Neural cell (in vitro differentiated cells): ENCODE results near the gene CYBB. TPM values are rescaled to one million over a fixed set of nuclear protein-coding genes. Genes with fewer than 3 reads are reported as not detected.

Experiments used
- polyA plus RNA-seq: library from polyadenylated mRNA; depleted of rRNA; stranded (reverse); fragments of >200 nt; gene quantifications from 2 replicates; pipeline ENCODE4 v1.2.3, GENCODE V29; 2014

The CYBB gene
- polyA plus RNA-seq, 1 donor from 2014 or later = 0.83 TPM

Other genes starting within 250 kb of the CYBB start
- 0.35 and 0.96 TPM in 2 replicates for gene LANCL3, start 208.4 kb upstream of the CYBB start, polyA plus RNA-seq
- gene XK, start 94.3 kb upstream of the CYBB start, polyA plus RNA-seq = 1.7 and 1.8 TPM in 2 replicates
- 0.64 and 2.4 TPM in 2 replicates for gene DYNLT3, start 67.5 kb downstream of the CYBB start, polyA plus RNA-seq
- gene SYTL5, start 226.5 kb downstream of the CYBB start, polyA plus RNA-seq = 0.80 and 1.0 TPM in 2 replicates